Measurements from ENCODE around the gene TFF2.

The TFF2 gene

GRCh38 chr21:42306366-42307035 is 44.3 kb downstream of the TFF2 start:
- peaks cover 0 to 22% (median 2%) of the 10 kb centered on the region in 3 experiments for H3K27me3 ChIP-seq (ENCODE audit: control insufficient read depth in 3 of 3, insufficient read depth in 3 of 3, low read depth in 1 of 3, low read length in 3 of 3)
- peak overlapping the region; percentile 1 for H3K18ac ChIP-seq (ENCODE audit: low read length)
- no peak overlapping the region for H3K23ac ChIP-seq (ENCODE audit: low read depth, low read length, poor library complexity)
- H3K9me3 ChIP-seq (replicated peaks in 1 of 2; ENCODE audit: control insufficient read depth in 2 of 2, insufficient read depth in 1 of 2, low read depth in 1 of 2, low read length in 2 of 2) = no peaks in the 10 kb centered on the region
- no peak overlapping the region for H3K4me3 ChIP-seq (ENCODE audit: low read length in 2 of 2)
- DNase-seq (ENCODE audit: low spot score) = no peak
- no peak overlapping the region for H2AK5ac ChIP-seq (ENCODE audit: low read depth, low read length)
- no peak overlapping the region for H3K4ac ChIP-seq (ENCODE audit: low read length)
- H2AFZ ChIP-seq (ENCODE audit: low read length) = no peak overlapping the region
- no peak overlapping the region for H3K14ac ChIP-seq (ENCODE audit: low read length)
- H4K8ac ChIP-seq (ENCODE audit: low read depth, low read length) = no peak overlapping the region
- H4K91ac ChIP-seq (ENCODE audit: low read depth, low read length, poor library complexity) = no peak overlapping the region
- no CpG with 5 or more reads among the region's 17 CpGs for WGBS, 2 donors (ENCODE audit: extremely low coverage in 2 of 2, insufficient read length in 2 of 2, insufficient replicate concordance in 1 of 2)
- no peak overlapping the region for H3K4me2 ChIP-seq (ENCODE audit: insufficient read depth, low read length, poor library complexity, severe bottlenecking)
- peaks cover 0 to 7% of the 10 kb centered on the region in 2 donors for H3K4me1 ChIP-seq (ENCODE audit: control insufficient read depth in 2 of 2, insufficient read depth in 1 of 2, low read depth in 1 of 2, low read length in 2 of 2)
- no peaks in the 10 kb centered on the region for H3K36me3 ChIP-seq (replicated peaks in 1 of 2; ENCODE audit: control insufficient read depth in 2 of 2, insufficient read depth in 2 of 2, low read length in 2 of 2)
- H2BK120ac ChIP-seq (ENCODE audit: low read depth, low read length) = no peak overlapping the region
- H3K9ac ChIP-seq (ENCODE audit: low read depth, low read length, poor library complexity) = peak overlapping the region; percentile 34
- no peaks in the 10 kb centered on the region for H3K79me1 ChIP-seq (ENCODE audit: low read depth, low read length)
- H3K27ac ChIP-seq (replicated peaks; ENCODE audit: low read length) = no peak overlapping the region
- no peak overlapping the region for H2BK5ac ChIP-seq (ENCODE audit: low read length)
- H2BK15ac ChIP-seq (ENCODE audit: low read length) = no peak overlapping the region
- H2BK12ac ChIP-seq (ENCODE audit: low read length) = no peak overlapping the region

GRCh38 chr21:42305707-42306147 is 45.1 kb downstream of the TFF2 start:
- Histone ChIP-seq H2AK5ac (ENCODE audit: low read depth, low read length) (peak overlapping the region; percentile 61), H3K4me1 (ENCODE audit: control insufficient read depth in 2 of 2, insufficient read depth in 1 of 2, low read depth in 1 of 2, low read length in 2 of 2) (peaks cover 0 to 7% of the 10 kb centered on the region in 2 donors), H3K14ac (ENCODE audit: low read length) (no peak overlapping the region), H3K9ac (ENCODE audit: low read depth, low read length, poor library complexity) (no peak overlapping the region), H2BK120ac (ENCODE audit: low read depth, low read length) (no peak overlapping the region), H2BK5ac (ENCODE audit: low read length) (no peak overlapping the region), H2AFZ (ENCODE audit: low read length) (no peak overlapping the region), H3K36me3 (replicated peaks in 1 of 2; ENCODE audit: control insufficient read depth in 2 of 2, insufficient read depth in 2 of 2, low read length in 2 of 2) (no peaks in the 10 kb centered on the region), H4K91ac (ENCODE audit: low read depth, low read length, poor library complexity) (no peak overlapping the region), H3K27ac (replicated peaks; ENCODE audit: low read length) (no peak overlapping the region), H3K4me3 (ENCODE audit: low read length in 2 of 2) (no peak overlapping the region), H3K4ac (ENCODE audit: low read length) (no peak overlapping the region), H3K79me1 (ENCODE audit: low read depth, low read length) (no peaks in the 10 kb centered on the region), H4K8ac (ENCODE audit: low read depth, low read length) (no peak overlapping the region), H3K23ac (ENCODE audit: low read depth, low read length, poor library complexity) (peak overlapping the region; percentile 34), H2BK12ac (ENCODE audit: low read length) (no peak overlapping the region), H3K18ac (ENCODE audit: low read length) (no peak overlapping the region), H3K4me2 (ENCODE audit: insufficient read depth, low read length, poor library complexity, severe bottlenecking) (no peak overlapping the region), H2BK15ac (ENCODE audit: low read length) (no peak overlapping the region), H3K27me3 (ENCODE audit: control insufficient read depth in 3 of 3, insufficient read depth in 3 of 3, low read depth in 1 of 3, low read length in 3 of 3) (peaks cover 0 to 14% (median 2%) of the 10 kb centered on the region in 3 experiments), H3K9me3 (replicated peaks in 1 of 2; ENCODE audit: control insufficient read depth in 2 of 2, insufficient read depth in 1 of 2, low read depth in 1 of 2, low read length in 2 of 2) (no peaks in the 10 kb centered on the region)
- no CpG with 5 or more reads among the region's 33 CpGs for WGBS, 2 donors (ENCODE audit: extremely low coverage in 2 of 2, insufficient read length in 2 of 2, insufficient replicate concordance in 1 of 2)
- no peak for DNase-seq (ENCODE audit: low spot score)

GRCh38 chr21:42304556-42305454 is 46.0 kb downstream of the TFF2 start:
- Histone ChIP-seq H2AFZ (ENCODE audit: low read length) (no peak overlapping the region), H3K27ac (replicated peaks; ENCODE audit: low read length) (no peak overlapping the region), H3K23ac (ENCODE audit: low read depth, low read length, poor library complexity) (peak overlapping the region; percentile 52), H3K4ac (ENCODE audit: low read length) (no peak overlapping the region), H4K8ac (ENCODE audit: low read depth, low read length) (no peak overlapping the region), H3K79me1 (ENCODE audit: low read depth, low read length) (no peaks in the 10 kb centered on the region), H3K4me1 (ENCODE audit: control insufficient read depth in 2 of 2, insufficient read depth in 1 of 2, low read depth in 1 of 2, low read length in 2 of 2) (peaks cover 0 to 4% of the 10 kb centered on the region in 2 donors), H2BK15ac (ENCODE audit: low read length) (no peak overlapping the region), H2BK120ac (ENCODE audit: low read depth, low read length) (no peak overlapping the region), H3K9me3 (replicated peaks in 1 of 2; ENCODE audit: control insufficient read depth in 2 of 2, insufficient read depth in 1 of 2, low read depth in 1 of 2, low read length in 2 of 2) (no peaks in the 10 kb centered on the region), H3K18ac (ENCODE audit: low read length) (no peak overlapping the region), H3K4me2 (ENCODE audit: insufficient read depth, low read length, poor library complexity, severe bottlenecking) (no peak overlapping the region), H2AK5ac (ENCODE audit: low read depth, low read length) (no peak overlapping the region), H2BK12ac (ENCODE audit: low read length) (no peak overlapping the region), H3K9ac (ENCODE audit: low read depth, low read length, poor library complexity) (no peak overlapping the region), H3K14ac (ENCODE audit: low read length) (no peak overlapping the region), H3K4me3 (ENCODE audit: low read length in 2 of 2) (no peak overlapping the region), H3K36me3 (replicated peaks in 1 of 2; ENCODE audit: control insufficient read depth in 2 of 2, insufficient read depth in 2 of 2, low read length in 2 of 2) (no peaks in the 10 kb centered on the region), H4K91ac (ENCODE audit: low read depth, low read length, poor library complexity) (no peak overlapping the region), H2BK5ac (ENCODE audit: low read length) (no peak overlapping the region), H3K27me3 (ENCODE audit: control insufficient read depth in 3 of 3, insufficient read depth in 3 of 3, low read depth in 1 of 3, low read length in 3 of 3) (peaks cover 0 to 6% (median 0%) of the 10 kb centered on the region in 3 experiments)
- no peak for DNase-seq (ENCODE audit: low spot score)
- no CpG with 5 or more reads among the region's 22 CpGs for WGBS, 2 donors (ENCODE audit: extremely low coverage in 2 of 2, insufficient read length in 2 of 2, insufficient replicate concordance in 1 of 2)

- Histone ChIP-seq H3K4me1 (ENCODE audit: control insufficient read depth in 2 of 2, insufficient read depth in 1 of 2, low read depth in 1 of 2, low read length in 2 of 2) (peaks cover 0 to 4% of the 10 kb centered on the region in 2 donors), H3K4me2 (ENCODE audit: insufficient read depth, low read length, poor library complexity, severe bottlenecking) (no peak overlapping the region), H2BK12ac (ENCODE audit: low read length) (no peak overlapping the region), H3K9me3 (replicated peaks in 1 of 2; ENCODE audit: control insufficient read depth in 2 of 2, insufficient read depth in 1 of 2, low read depth in 1 of 2, low read length in 2 of 2) (no peaks in the 10 kb centered on the region), H3K27me3 (ENCODE audit: control insufficient read depth in 3 of 3, insufficient read depth in 3 of 3, low read depth in 1 of 3, low read length in 3 of 3) (peaks cover 0 to 6% (median 0%) of the 10 kb centered on the region in 3 experiments), H4K91ac (ENCODE audit: low read depth, low read length, poor library complexity) (no peak overlapping the region), H2BK120ac (ENCODE audit: low read depth, low read length) (no peak overlapping the region), H3K36me3 (replicated peaks in 1 of 2; ENCODE audit: control insufficient read depth in 2 of 2, insufficient read depth in 2 of 2, low read length in 2 of 2) (no peaks in the 10 kb centered on the region), H3K14ac (ENCODE audit: low read length) (no peak overlapping the region), H3K4me3 (ENCODE audit: low read length in 2 of 2) (no peak overlapping the region), H2BK15ac (ENCODE audit: low read length) (no peak overlapping the region), H3K4ac (ENCODE audit: low read length) (no peak overlapping the region), H3K79me1 (ENCODE audit: low read depth, low read length) (no peaks in the 10 kb centered on the region), H3K27ac (replicated peaks; ENCODE audit: low read length) (no peak overlapping the region), H3K9ac (ENCODE audit: low read depth, low read length, poor library complexity) (no peak overlapping the region), H2BK5ac (ENCODE audit: low read length) (no peak overlapping the region), H4K8ac (ENCODE audit: low read depth, low read length) (no peak overlapping the region), H3K23ac (ENCODE audit: low read depth, low read length, poor library complexity) (no peak overlapping the region), H2AFZ (ENCODE audit: low read length) (no peak overlapping the region), H2AK5ac (ENCODE audit: low read depth, low read length) (no peak overlapping the region), H3K18ac (ENCODE audit: low read length) (no peak overlapping the region)
- WGBS, 2 donors (ENCODE audit: extremely low coverage in 2 of 2, insufficient read length in 2 of 2, insufficient replicate concordance in 1 of 2) = no CpG with 5 or more reads among the region's 3 CpGs
- DNase-seq (ENCODE audit: low spot score) = no peak
Observed at GRCh38 chr21:42303443-42303842, 47.4 kb downstream of the TFF2 start.

Measured in neuronal stem cell (in vitro differentiated cells).